ELR (cell line): ENCODE measurements around the gene ABTB2.
"Not testable (repeated sequence)": the region's sequence is repeated elsewhere in the genome, so short reads cannot be mapped to it uniquely, and the experiment has no call there.

Experiments used
- DNase-seq: peaks from one replicate; pipeline ENCODE4 v3.0.0-alpha.2; 2015; ENCODE audit warnings: low read depth

The ABTB2 gene

GRCh38 chr11:34185926-34186841, 171.6 kb downstream of the ABTB2 start:
- no peak for DNase-seq

GRCh38 chr11:34184505-34185015, 173.2 kb downstream of the ABTB2 start:
- no peak for DNase-seq

GRCh38 chr11:34183848-34184391, 173.9 kb downstream of the ABTB2 start:
- no peak for DNase-seq

- DNase-seq: no peak
These were observed 174.7 kb downstream of the ABTB2 start for GRCh38 chr11:34182921-34183685.

- no peak for DNase-seq
These were observed 175.4 kb downstream of the ABTB2 start for GRCh38 chr11:34182425-34182824.

GRCh38 chr11:34181856-34182405, 175.9 kb downstream of the ABTB2 start:
- DNase-seq: no peak

GRCh38 chr11:34181251-34181650, 176.6 kb downstream of the ABTB2 start:
- DNase-seq: no peak

GRCh38 chr11:34180814-34181165, 177.0 kb downstream of the ABTB2 start:
- DNase-seq: not testable (repeated sequence)

- no peak for DNase-seq
These were observed 177.6 kb downstream of the ABTB2 start for GRCh38 chr11:34180040-34180813.

GRCh38 chr11:34179026-34179675, 178.7 kb downstream of the ABTB2 start:
- no peak for DNase-seq

- DNase-seq: no peak
These were observed 179.5 kb downstream of the ABTB2 start for GRCh38 chr11:34178209-34178821.

- DNase-seq: no peak
These were observed 181.0 kb downstream of the ABTB2 start for GRCh38 chr11:34176751-34177209.

- DNase-seq: no peak
These were observed 182.4 kb downstream of the ABTB2 start for GRCh38 chr11:34175284-34176019.

- DNase-seq: peak; percentile 77
These were observed 183.3 kb downstream of the ABTB2 start for GRCh38 chr11:34174412-34175041.

- no peak for DNase-seq
These were observed 184.8 kb downstream of the ABTB2 start for GRCh38 chr11:34173050-34173449.

- DNase-seq: no peak
These were observed 188.1 kb downstream of the ABTB2 start for GRCh38 chr11:34169686-34170085.

GRCh38 chr11:34168642-34169420, 189.0 kb downstream of the ABTB2 start:
- DNase-seq: no peak

GRCh38 chr11:34167961-34168360, 189.8 kb downstream of the ABTB2 start:
- no peak for DNase-seq
